ENCODE data around the gene CHTOP.
"Not testable (repeated sequence)": the region's sequence is repeated elsewhere in the genome, so short reads cannot be mapped to it uniquely, and the experiment has no call there.

The CHTOP gene

GRCh38 chr1:153635872-153636271, 2.0 kb downstream of the CHTOP start:
- DNase-seq = no peak

- no peak for DNase-seq
Measured at GRCh38 chr1:153636312-153636711, 2.4 kb downstream of the CHTOP start.

- no peak for DNase-seq
Measured at GRCh38 chr1:153638261-153638660, 4.4 kb downstream of the CHTOP start.

GRCh38 chr1:153639280-153639679, 5.4 kb downstream of the CHTOP start:
- DNase-seq = no peak

- not testable (repeated sequence) for DNase-seq
Measured at GRCh38 chr1:153640213-153640612, 6.3 kb downstream of the CHTOP start.

GRCh38 chr1:153640861-153641260, 7.0 kb downstream of the CHTOP start:
- no peak for DNase-seq

GRCh38 chr1:153642161-153642560, 8.3 kb downstream of the CHTOP start:
- no peak for DNase-seq

GRCh38 chr1:153643100-153643499, 9.2 kb downstream of the CHTOP start:
- DNase-seq = no peak

- DNase-seq = no peak
Measured at GRCh38 chr1:153643816-153644215, 9.9 kb downstream of the CHTOP start.

GRCh38 chr1:153646672-153647345, 12.9 kb downstream of the CHTOP start:
- no peak for DNase-seq

- no peak for DNase-seq
Measured at GRCh38 chr1:153647346-153647714, 13.5 kb downstream of the CHTOP start.

GRCh38 chr1:153648000-153648643, 14.3 kb downstream of the CHTOP start:
- DNase-seq = no peak

- peak; percentile 45 for DNase-seq
Measured at GRCh38 chr1:153649137-153649862, 15.4 kb downstream of the CHTOP start.

GRCh38 chr1:153649863-153650235, 16.0 kb downstream of the CHTOP start:
- DNase-seq = no peak

- no peak for DNase-seq
Measured at GRCh38 chr1:153651771-153652170, 17.9 kb downstream of the CHTOP start.

- DNase-seq = no peak
Measured at GRCh38 chr1:153652805-153653500, 19.1 kb downstream of the CHTOP start.

GRCh38 chr1:153655333-153655732, 21.5 kb downstream of the CHTOP start:
- peak; percentile 85 for DNase-seq

GRCh38 chr1:153658400-153659174, 24.7 kb downstream of the CHTOP start, which contains the start of gene SNAPIN:
TSS of gene SNAPIN (plus strand) at chr1:153658703. CDS start at chr1:153658744, 41 bp downstream.
- DNase-seq = peak; percentile 89

GRCh38 chr1:153659175-153659534, 25.3 kb downstream of the CHTOP start:
- DNase-seq = no peak

- no peak for DNase-seq
Measured at GRCh38 chr1:153659656-153660055, 25.8 kb downstream of the CHTOP start.

GRCh38 chr1:153661111-153661708, 27.3 kb downstream of the CHTOP start:
- no peak for DNase-seq

GRCh38 chr1:153662269-153662668, 28.4 kb downstream of the CHTOP start:
- no peak for DNase-seq

All from NCI-H510A treated with DMSO at 0.1 percent for 48 hours (cell line).